Superior temporal gyrus (tissue), 1 donor: ENCODE measurements around the gene STIM1.
"Not testable (repeated sequence)": the region's sequence is repeated elsewhere in the genome, so short reads cannot be mapped to it uniquely, and the experiment has no call there.

Source experiments
- DNase-seq: peaks from one replicate; pipeline ENCODE4 v3.0.0-alpha.2; 2016; ENCODE audit errors: extremely low spot score

The STIM1 gene

DNA sequence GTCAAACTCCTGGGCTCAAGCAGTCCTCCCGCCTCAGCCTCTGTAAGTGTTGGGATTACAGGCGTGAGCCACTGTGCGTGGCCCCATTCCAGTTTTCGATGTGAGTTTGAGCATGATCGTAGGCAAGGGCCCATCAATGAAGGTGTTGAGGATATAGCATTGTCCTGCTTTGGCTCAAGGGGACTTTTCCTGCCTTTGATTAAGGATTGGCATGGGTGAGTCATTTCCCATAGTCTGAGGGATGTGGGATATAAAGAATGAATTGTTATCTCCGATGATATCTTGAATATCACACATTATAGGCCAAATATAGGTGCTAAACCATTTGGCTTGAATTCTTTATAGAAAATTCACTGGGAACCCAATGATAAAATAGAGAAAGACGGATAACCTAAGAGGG lies 30.4 kb downstream of the STIM1 start:
- DNase-seq = no peak

GRCh38 chr11:3886985-3887384 lies 31.5 kb downstream of the STIM1 start:
- DNase-seq = no peak

DNA sequence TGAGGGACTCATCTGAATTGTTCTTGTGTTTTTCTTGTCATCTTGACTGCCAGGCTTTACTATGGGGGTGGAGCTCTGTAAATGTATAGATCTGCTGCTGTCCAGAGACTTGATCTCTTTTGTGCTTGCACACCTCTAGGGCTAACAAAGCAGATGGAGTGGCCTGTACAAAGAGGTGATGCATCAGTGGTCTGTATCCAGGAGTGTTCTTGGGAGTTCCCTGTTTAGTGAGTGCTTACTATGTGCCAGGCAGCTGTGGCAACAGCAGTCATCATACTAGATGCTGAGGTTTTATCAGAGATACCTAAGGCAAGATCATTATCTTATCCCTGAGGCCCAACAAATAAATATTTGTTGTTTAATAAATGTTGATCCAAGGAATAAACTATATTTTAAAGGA lies 33.4 kb downstream of the STIM1 start:
- no peak for DNase-seq

- DNase-seq = no peak
These were observed 34.5 kb downstream of the STIM1 start for GRCh38 chr11:3890014-3890413.

DNA sequence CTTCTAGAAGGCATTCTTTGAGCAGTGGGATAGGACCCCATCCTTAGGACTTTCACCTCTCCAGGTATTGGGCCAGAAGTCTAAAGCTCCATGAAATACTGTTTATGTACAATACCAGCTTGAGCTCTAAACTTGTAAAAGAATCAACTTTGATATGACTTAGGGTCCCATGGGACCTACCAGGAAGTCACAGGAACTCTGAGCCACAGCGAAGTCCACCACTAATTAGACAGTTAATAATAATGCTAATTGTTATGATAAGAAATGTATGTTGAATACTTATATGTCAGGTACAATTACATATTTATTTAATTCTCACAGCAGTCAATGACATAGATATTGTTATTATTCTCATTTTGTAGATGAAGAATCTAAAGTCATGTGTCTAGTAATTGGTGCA lies 35.3 kb downstream of the STIM1 start:
- no peak for DNase-seq

GRCh38 chr11:3891751-3892150 lies 36.3 kb downstream of the STIM1 start:
- no peak for DNase-seq

- DNase-seq = no peak
These were observed 36.7 kb downstream of the STIM1 start for GRCh38 chr11:3892156-3892555.

DNA sequence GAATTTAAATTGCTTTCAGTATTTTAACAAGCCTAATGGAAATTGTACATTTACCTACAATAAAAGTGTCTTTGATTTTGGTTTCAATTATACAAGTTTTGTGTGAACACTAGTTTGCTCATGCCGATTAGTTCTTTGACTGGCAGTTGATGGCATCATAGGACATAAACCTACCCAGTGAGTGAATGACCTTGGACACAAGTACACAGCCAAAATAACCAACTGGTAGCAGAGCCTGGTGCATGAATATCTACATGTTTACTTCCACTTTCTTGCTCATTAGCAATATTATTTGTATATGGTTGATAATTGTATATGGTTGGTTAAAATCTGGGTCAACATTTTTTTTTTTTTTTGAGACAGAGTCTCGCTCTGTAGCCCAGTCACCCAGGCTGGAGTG lies 37.8 kb downstream of the STIM1 start:
- DNase-seq = no peak

- no peak for DNase-seq
These were observed 38.8 kb downstream of the STIM1 start for GRCh38 chr11:3894128-3894731.

DNA sequence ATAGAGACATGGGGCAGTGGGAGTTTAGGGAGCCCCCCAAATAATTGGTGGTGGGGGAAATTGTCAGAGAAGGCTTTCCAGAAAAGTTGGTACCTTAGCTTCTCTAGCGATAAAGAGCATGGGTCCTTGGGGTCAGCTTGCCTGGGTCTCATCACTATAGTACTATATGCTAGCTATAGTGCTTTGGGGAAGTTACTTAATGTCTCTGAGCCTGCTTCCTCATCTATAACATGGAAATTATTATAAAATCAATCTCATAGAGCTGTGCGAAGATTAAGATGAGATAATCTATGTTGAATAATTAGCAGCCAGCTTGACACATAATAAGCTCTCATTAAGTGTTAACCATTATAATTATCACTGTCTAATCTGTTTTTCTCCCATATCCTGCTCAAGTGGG lies 41.2 kb downstream of the STIM1 start:
- DNase-seq = no peak

DNA sequence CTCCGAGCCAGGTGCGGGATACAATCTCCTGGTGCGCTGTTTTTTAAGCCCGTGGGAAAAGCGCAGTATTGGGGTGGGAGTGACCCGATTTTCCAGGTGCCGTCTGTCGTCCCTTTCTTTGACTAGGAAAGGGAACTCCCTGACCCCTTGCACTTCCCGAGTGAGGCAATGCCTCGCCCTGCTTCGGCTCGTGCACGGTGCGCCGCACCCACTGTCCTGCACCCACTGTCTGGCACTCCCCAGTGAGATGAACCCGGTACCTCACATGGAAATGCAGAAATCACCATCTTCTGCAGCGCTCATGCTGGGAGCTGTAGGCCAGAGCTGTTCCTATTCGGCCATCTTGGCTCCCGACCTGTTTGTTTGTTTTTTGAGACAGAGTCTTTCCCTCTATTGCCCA lies 44.8 kb downstream of the STIM1 start:
- not testable (repeated sequence) for DNase-seq

DNA sequence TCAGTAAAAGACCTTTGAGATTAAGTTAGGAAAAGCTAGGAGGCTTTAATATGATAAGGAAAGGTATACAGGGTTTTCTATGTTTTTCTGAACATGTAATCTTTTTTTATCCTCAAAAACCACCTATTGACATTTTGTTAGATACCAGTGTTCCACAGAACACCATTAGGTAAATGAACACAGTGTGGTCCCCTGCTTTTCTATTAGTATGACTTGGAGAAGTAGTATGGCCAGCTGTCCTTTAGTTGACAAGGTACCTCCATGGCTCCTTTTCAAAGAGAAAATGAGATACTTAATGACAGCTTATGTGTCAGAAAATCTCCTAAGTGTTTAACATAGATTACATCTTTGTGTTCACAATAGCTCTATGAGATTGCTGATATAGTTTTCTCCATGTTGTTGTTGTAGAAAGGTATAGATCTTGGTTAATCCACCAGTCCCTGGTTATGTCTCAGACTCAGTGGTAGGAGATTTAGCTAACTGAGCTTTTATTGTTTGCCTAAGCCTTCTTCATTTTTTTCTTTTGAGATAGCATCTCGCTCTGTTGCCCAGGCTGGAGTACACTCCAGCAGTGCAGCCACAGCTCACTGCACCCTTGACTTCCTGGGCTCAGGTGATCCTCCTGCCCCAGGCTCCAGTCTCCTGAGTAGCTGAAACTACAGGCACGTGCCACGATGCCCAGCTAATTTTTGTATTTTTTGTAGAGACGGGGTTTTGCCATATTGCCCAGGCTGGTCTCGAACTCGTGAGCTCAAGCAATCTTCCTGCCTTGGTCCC lies 46.0 kb downstream of the STIM1 start:
- no peak for DNase-seq

- no peak for DNase-seq
These were observed 47.0 kb downstream of the STIM1 start for GRCh38 chr11:3902441-3902840.

DNA sequence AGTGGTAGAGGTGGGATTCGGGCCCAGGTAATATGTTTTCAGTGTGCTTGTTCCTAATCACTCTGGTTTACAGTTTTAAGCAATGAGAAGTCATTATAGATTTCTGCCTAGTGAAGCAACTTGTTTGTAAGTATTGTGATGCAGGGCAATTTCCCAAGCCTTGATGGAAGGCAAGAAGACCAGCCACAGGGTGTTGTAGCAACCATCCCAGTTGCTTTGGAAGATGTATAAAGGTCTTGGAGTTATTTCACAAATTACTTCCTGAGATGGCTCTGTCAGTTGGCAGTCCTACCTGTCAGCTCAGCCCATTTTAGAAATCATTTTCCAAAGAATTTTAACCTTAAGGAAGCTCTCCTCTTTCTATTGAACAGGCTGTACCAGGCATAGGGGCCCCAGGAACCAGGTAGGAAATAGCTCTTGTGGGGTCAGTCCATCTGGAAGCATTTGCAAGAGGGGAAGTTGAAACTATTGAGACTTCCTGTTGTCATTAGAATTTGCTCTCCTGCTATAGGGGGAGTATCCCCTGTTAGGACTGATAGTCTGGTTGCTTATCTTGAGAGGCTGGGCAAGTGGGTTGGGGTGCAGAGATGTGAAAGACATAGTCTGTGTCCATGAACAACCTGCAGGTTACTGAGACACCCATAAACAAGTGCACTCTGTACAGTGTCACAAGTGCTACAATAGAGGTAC lies 47.9 kb downstream of the STIM1 start:
- DNase-seq = no peak

GRCh38 chr11:3904228-3904627 lies 48.8 kb downstream of the STIM1 start:
- DNase-seq = no peak

DNA sequence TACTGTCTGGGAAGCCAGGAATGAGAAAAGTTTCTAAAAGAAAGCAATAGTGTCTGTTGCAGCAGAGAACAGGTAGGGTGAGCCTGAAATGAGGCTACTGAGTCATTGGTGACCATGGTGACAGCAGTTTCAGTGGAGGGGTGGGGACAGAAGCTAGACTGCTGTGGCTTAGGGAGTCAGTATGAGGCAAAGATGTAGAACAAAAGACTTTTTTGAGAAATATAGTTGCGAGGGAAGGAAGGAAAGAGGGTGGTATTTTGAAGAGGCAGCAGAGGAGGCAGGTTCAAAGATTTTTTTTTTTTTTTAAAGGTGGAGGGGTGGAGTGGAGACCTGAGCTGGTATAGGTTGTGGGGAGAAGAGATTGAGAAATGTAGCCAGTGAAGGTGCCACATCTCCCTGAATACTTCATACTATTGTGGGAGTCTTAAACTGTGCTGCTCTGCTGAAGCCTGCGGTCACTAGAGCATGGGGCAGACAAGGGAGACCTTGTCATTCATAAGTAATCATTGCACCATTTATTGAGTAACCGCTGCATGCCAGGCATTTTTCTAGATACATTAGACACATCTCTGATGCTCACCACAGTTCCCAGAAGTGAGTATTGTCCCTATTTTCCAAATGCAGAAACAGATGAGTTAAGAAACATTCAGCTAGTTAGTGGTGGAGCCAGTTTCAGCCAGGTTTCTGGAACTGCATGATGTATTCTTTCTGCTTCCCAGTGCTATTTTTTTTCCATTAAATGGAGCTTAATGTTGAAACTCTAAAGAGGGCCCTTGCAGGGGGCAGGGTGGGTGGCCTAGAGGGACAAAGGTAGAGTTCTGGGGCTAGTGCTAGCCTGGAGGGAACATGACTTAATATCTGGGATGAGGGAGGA lies 49.9 kb downstream of the STIM1 start:
- DNase-seq = no peak

DNA sequence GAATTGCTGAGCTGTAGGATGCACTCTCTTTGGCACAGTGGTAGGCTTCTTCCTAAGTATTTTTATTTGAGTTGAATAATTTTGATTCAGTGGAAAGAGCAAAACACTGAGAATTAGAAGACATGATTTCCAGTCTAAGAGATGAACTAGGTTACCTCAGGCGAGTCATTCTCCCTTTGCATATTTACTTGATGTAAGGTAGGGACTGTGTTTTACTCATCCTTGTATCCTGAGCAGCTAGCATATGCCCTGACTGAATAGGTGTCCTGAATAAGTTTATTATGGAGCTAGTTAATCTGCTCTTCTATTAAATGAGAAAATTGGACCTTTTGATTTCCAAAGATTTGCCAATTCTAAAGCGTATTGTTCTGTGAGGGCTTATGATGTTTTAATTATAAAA lies 50.7 kb downstream of the STIM1 start:
- DNase-seq = no peak

DNA sequence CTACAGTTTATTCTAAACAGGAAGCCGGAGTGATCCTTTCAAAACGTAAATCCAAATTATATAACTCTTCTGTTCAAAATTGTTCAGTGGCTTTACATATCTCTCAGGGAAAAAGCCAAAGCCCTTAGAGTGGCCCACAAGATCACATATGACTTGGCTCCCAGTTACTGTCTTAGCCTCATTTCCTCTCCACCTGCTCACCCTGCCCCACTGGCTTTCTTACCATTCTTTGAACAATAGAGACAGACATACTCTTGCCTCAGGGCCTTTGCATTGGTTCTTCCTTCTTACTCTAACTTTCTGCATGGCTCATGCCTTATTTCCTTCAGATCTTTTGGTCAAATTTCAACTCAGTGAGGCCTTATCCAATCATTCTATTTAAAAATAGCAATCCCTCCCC lies 52.1 kb downstream of the STIM1 start:
- DNase-seq = no peak

DNA sequence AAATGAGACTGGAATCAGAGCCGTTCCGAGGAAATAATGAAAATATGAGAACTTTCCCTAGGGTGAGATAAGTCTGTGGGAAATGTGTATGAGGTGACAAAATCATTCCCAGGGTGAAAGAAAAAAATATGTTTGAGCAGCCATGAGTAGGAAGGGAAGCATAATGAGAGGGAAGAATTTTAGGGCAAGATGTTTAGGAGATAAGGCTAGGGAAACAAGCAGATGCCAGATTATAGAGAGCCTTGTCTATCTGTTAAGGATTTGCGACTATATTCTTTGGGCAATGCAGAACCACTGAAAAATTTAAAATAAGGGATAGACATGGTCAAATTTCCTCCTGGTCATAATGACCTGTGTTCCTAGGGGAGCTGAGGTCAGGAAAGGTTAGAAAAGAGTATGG lies 54.4 kb downstream of the STIM1 start:
- DNase-seq = no peak

GRCh38 chr11:3911908-3912505 lies 56.5 kb downstream of the STIM1 start:
- no peak for DNase-seq

DNA sequence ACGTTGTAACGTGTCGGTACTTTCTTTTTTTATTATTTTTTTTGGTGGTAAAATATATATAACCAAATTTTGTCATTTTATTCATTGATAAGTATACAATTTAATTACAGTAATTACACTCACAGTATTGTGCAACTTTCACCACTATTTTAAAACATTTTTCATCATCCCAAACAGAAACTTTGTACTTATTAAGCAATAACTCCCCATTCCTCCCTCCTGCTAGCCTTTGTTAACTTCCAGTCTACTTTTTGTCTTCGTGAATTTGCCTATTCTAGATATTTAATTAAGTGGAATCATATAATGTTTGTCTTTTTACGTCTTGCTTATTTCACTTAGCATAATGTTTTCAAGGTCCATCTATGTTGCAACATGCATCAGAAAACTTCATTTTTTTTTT lies 58.5 kb downstream of the STIM1 start:
- DNase-seq = no peak

DNA sequence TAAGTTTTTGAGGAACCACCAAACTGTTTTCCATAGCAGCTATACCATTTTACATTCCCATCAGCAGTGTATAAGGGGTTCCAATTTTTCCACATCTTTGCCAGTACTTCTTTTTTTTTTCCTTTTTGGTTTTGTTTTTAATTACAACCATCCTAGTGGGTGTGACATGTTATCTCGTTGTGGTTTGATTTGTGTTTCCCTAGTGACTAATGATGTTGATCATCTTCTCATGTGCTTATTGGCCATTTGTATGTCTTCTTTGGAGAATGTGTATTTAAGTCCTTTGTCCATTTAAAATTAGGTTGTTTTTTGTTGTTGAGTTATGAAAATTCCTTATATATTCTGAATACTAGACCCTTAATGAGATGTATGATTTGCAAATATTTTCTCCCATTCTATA lies 59.3 kb downstream of the STIM1 start:
- no peak for DNase-seq
